ENCODE measurements around the gene GSN. TPM values are rescaled to one million over a fixed set of nuclear protein-coding genes. Genes with fewer than 3 reads are reported as not detected.
A peak's percentile ranks its signal among the peaks of the same experiment; 100 is the strongest.

The GSN gene
- total RNA-seq, 1 experiment from 2014 or later, result 21.9 TPM

DNA sequence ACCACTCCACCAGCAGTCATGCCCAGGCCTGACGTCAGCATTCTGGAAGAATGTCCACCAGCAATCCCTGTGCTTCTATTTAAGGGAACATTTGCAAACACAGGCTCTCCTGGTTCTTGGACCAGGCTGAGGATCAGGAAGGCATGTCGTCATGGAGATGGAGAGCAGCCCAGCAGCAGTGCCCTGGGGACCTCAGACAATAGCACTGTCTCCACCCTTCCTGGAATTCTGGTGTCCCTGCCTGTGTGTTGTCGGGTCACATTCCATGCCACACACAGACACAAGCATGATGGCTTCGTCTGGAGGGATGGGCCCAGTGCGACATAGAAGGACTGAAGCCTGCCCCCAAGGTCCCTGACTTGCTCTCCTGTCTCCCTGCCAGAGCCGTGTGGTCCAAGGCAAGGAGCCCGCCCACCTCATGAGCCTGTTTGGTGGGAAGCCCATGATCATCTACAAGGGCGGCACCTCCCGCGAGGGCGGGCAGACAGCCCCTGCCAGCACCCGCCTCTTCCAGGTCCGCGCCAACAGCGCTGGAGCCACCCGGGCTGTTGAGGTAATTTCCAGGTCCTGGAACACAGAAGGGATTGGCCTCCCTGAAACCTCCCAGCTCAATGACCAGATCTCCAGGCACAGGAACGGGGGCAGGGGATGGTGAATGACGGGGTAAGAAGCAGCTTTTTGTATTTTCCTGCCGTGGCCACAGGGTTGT, 58.3 kb downstream of the GSN start:
- no peaks in the 10 kb centered on the region for H3K9me3 Mint-ChIP-seq (ENCODE audit: unreplicated experiment)
- ChIA-PET POLR2A (no interaction called here), CTCF (no interaction called here)
- no peaks in the 10 kb centered on the region for H3K27me3 Mint-ChIP-seq (ENCODE audit: insufficient read depth, unreplicated experiment)
- TF ChIP-seq, protein P1, sequence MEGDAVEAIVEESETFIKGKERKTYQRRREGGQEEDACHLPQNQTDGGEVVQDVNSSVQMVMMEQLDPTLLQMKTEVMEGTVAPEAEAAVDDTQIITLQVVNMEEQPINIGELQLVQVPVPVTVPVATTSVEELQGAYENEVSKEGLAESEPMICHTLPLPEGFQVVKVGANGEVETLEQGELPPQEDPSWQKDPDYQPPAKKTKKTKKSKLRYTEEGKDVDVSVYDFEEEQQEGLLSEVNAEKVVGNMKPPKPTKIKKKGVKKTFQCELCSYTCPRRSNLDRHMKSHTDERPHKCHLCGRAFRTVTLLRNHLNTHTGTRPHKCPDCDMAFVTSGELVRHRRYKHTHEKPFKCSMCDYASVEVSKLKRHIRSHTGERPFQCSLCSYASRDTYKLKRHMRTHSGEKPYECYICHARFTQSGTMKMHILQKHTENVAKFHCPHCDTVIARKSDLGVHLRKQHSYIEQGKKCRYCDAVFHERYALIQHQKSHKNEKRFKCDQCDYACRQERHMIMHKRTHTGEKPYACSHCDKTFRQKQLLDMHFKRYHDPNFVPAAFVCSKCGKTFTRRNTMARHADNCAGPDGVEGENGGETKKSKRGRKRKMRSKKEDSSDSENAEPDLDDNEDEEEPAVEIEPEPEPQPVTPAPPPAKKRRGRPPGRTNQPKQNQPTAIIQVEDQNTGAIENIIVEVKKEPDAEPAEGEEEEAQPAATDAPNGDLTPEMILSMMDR (IDR thresholded peaks at IDR 0.05; ENCODE audit: unreplicated experiment), result no peak
- peak overlapping the region; percentile 49 for H3K27ac Mint-ChIP-seq (ENCODE audit: low read depth, unreplicated experiment)
- DNase-seq (ENCODE audit: unreplicated experiment), result peak; percentile 58
- no TSS peak for BruUV-seq (replicated peaks)
- peaks cover 20% of the 10 kb centered on the region for H3K4me1 Mint-ChIP-seq (ENCODE audit: insufficient read depth, unreplicated experiment)
- H3K36me3 Mint-ChIP-seq (ENCODE audit: insufficient read depth, unreplicated experiment), result peaks cover 51% of the 10 kb centered on the region
- intact Hi-C loops (cut with micrococcal nuclease), result no loop called here
- no peak overlapping the region for H3K4me3 Mint-ChIP-seq (ENCODE audit: unreplicated experiment)

DNA sequence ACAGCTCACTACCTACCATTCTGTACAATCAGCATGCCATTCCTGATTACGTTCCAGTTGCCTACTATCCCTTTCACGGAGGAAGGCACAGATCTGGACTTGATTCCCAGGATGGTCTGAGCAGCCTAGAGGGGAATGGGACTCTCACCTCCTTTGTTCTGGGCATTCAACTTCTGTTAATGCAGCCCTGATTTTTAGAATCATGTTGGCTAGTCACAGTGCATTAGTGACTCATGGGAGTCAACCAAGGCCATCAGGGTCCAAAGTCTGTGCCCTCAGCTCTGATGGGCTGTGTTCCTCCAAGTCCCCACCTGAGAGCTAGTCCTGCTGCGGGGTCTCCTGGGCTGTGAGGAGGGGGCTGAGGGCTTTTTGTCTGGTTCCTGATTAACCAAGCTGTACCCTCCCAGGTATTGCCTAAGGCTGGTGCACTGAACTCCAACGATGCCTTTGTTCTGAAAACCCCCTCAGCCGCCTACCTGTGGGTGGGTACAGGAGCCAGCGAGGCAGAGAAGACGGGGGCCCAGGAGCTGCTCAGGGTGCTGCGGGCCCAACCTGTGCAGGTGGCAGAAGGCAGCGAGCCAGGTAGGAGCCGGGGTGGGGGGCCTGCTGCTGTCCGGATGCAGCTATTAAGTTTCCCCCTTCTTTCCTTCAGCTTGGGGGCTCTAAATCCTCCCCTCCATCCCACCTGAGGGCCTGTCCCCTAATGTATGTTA, 59.1 kb downstream of the GSN start:
- Mint-ChIP-seq H3K27ac (ENCODE audit: low read depth, unreplicated experiment) (no peak overlapping the region), H3K4me1 (ENCODE audit: insufficient read depth, unreplicated experiment) (peaks cover 18% of the 10 kb centered on the region), H3K9me3 (ENCODE audit: unreplicated experiment) (no peaks in the 10 kb centered on the region), H3K4me3 (ENCODE audit: unreplicated experiment) (no peak overlapping the region), H3K27me3 (ENCODE audit: insufficient read depth, unreplicated experiment) (no peaks in the 10 kb centered on the region), H3K36me3 (ENCODE audit: insufficient read depth, unreplicated experiment) (peaks cover 56% of the 10 kb centered on the region)
- no TSS peak for BruUV-seq (replicated peaks)
- POLR2A ChIA-PET, result interaction anchor here (0.6 to 0.7 kb wide), 2 partner anchors 12 to 72 kb away, joined by 3 read pairs; no protein-coding TSS in a partner anchor
- intact Hi-C loops (cut with micrococcal nuclease), result no loop called here
- TF ChIP-seq, protein P1 (IDR thresholded peaks at IDR 0.05; ENCODE audit: unreplicated experiment), result no peak
- DNase-seq (ENCODE audit: unreplicated experiment), result no peak
- CTCF ChIA-PET, result interaction anchor here (0.5 kb wide), 1 partner anchor 212 kb away, joined by 3 read pairs; no protein-coding TSS in a partner anchor

DNA sequence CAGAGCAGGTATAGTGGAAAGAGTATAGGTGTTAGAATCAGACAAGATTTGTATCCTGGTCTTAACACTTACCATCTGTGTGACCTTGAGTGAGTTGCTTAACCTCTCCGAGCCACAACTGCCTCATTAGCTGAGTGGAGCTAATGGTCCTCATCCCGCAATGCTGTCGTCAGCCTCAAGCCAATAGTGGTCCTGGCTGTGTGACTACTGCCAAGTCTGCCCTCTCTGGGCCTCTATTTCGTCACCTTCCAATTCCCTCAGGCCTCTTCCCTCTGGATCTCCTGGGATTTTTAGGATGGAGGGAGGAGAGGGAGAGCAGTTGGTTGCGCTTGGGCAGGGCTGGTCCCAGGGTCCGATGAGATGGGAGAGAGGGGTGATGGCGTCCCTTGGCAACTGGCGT, 60.5 kb downstream of the GSN start:
- TF ChIP-seq, protein P1 (IDR thresholded peaks at IDR 0.05; ENCODE audit: unreplicated experiment), result no peak
- no TSS peak for BruUV-seq (replicated peaks)
- no peaks in the 10 kb centered on the region for H3K9me3 Mint-ChIP-seq (ENCODE audit: unreplicated experiment)
- peaks cover 56% of the 10 kb centered on the region for H3K36me3 Mint-ChIP-seq (ENCODE audit: insufficient read depth, unreplicated experiment)
- ChIA-PET CTCF (interaction anchor here (0.8 to 1.8 kb wide), 4 partner anchors 9 to 115 kb away, joined by 3 to 5 read pairs (median 4); no protein-coding TSS in a partner anchor), POLR2A (interaction anchor here (1.0 kb wide), 1 partner anchor 46 kb away, joined by 3 read pairs; no protein-coding TSS in a partner anchor)
- peaks cover 5% of the 10 kb centered on the region for H3K4me1 Mint-ChIP-seq (ENCODE audit: insufficient read depth, unreplicated experiment)
- no peak overlapping the region for H3K4me3 Mint-ChIP-seq (ENCODE audit: unreplicated experiment)
- no peak overlapping the region for H3K27ac Mint-ChIP-seq (ENCODE audit: low read depth, unreplicated experiment)
- DNase-seq (ENCODE audit: unreplicated experiment), result no peak
- intact Hi-C loops (cut with micrococcal nuclease), result no loop called here
- H3K27me3 Mint-ChIP-seq (ENCODE audit: insufficient read depth, unreplicated experiment), result no peaks in the 10 kb centered on the region

Data from MCF 10A (cell line).